A204.1 (cell line): ENCODE measurements around the gene RFTN1.

Experiments
- FAIRE-seq: peaks from 2 replicates; lab custom pipeline; 2012; peaks lifted over from hg19 to GRCh38; lab: Jason Lieb, UNC

Gene RFTN1

GRCh38 chr3:16430717-16431630 lies 82.5 kb downstream of the RFTN1 start:
- no peak for FAIRE-seq

GRCh38 chr3:16429086-16429485 lies 84.4 kb downstream of the RFTN1 start:
- no peak for FAIRE-seq

- FAIRE-seq, result no peak
Observed at GRCh38 chr3:16428612-16429011, 84.9 kb downstream of the RFTN1 start.

- no peak for FAIRE-seq
Observed at GRCh38 chr3:16427103-16427965, 86.2 kb downstream of the RFTN1 start.

- no peak for FAIRE-seq
Observed at GRCh38 chr3:16426665-16427064, 86.8 kb downstream of the RFTN1 start.

GRCh38 chr3:16426029-16426400 lies 87.5 kb downstream of the RFTN1 start:
- FAIRE-seq, result no peak

GRCh38 chr3:16425398-16426028 lies 88.0 kb downstream of the RFTN1 start:
- no peak for FAIRE-seq

- no peak for FAIRE-seq
Observed at GRCh38 chr3:16423947-16424673, 89.4 kb downstream of the RFTN1 start.

- no peak for FAIRE-seq
Observed at GRCh38 chr3:16423298-16423697, 90.2 kb downstream of the RFTN1 start.

GRCh38 chr3:16419640-16420241 lies 93.8 kb downstream of the RFTN1 start:
- no peak for FAIRE-seq

GRCh38 chr3:16417945-16418739 lies 95.4 kb downstream of the RFTN1 start:
- no peak for FAIRE-seq

GRCh38 chr3:16415911-16416476 lies 97.5 kb downstream of the RFTN1 start:
- no peak for FAIRE-seq

- no peak for FAIRE-seq
Observed at GRCh38 chr3:16413321-16413720, 100.2 kb downstream of the RFTN1 start.

GRCh38 chr3:16412192-16412800 lies 101.2 kb downstream of the RFTN1 start:
- no peak for FAIRE-seq

GRCh38 chr3:16411441-16411840 lies 102.1 kb downstream of the RFTN1 start:
- no peak for FAIRE-seq

- FAIRE-seq, result no peak
Observed at GRCh38 chr3:16410659-16411058, 102.8 kb downstream of the RFTN1 start.

GRCh38 chr3:16409032-16409431 lies 104.5 kb downstream of the RFTN1 start:
- FAIRE-seq, result no peak

GRCh38 chr3:16407366-16407765 lies 106.1 kb downstream of the RFTN1 start:
- no peak for FAIRE-seq

GRCh38 chr3:16406579-16406978 lies 106.9 kb downstream of the RFTN1 start:
- no peak for FAIRE-seq

- FAIRE-seq, result no peak
Observed at GRCh38 chr3:16406166-16406565, 107.3 kb downstream of the RFTN1 start.
